Measurements from ENCODE around the gene ACKR2.

Gene ACKR2

GRCh38 chr3:42852441-42852840, 43.2 kb downstream of the ACKR2 start:
- DNase-seq (ENCODE audit: low read depth), result no peak
- H3K4me3 ChIP-seq (ENCODE audit: low read depth, low read length), result no peak overlapping the region

GRCh38 chr3:42853056-42853455, 43.8 kb downstream of the ACKR2 start:
- DNase-seq (ENCODE audit: low read depth), result no peak
- H3K4me3 ChIP-seq (ENCODE audit: low read depth, low read length), result no peak overlapping the region

GRCh38 chr3:42853739-42854302, 44.6 kb downstream of the ACKR2 start:
- no peak for DNase-seq (ENCODE audit: low read depth)
- H3K4me3 ChIP-seq (ENCODE audit: low read depth, low read length), result no peak overlapping the region

- DNase-seq (ENCODE audit: low read depth), result no peak
- no peak overlapping the region for H3K4me3 ChIP-seq (ENCODE audit: low read depth, low read length)
Measured at GRCh38 chr3:42855219-42855546, 45.9 kb downstream of the ACKR2 start.

GRCh38 chr3:42855547-42856380, 46.5 kb downstream of the ACKR2 start:
- no peak overlapping the region for H3K4me3 ChIP-seq (ENCODE audit: low read depth, low read length)
- no peak for DNase-seq (ENCODE audit: low read depth)

- no peak for DNase-seq (ENCODE audit: low read depth)
Measured at GRCh38 chr3:42856544-42856943, 47.3 kb downstream of the ACKR2 start.

DNA sequence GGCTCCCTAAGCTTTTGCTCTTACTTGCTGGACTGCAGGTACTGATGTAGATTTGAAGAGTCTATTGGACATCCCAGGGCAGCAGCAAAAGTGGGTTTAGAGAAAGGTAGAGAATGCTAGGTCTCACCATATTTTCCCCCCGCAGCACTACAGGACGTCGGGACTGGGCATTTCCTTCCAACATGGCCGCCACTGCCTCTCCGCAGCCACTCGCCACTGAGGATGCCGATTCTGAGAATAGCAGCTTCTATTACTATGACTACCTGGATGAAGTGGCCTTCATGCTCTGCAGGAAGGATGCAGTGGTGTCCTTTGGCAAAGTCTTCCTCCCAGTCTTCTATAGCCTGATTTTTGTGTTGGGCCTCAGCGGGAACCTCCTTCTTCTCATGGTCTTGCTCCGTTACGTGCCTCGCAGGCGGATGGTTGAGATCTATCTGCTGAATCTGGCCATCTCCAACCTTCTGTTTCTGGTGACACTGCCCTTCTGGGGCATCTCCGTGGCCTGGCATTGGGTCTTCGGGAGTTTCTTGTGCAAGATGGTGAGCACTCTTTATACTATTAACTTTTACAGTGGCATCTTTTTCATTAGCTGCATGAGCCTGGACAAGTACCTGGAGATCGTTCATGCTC, 55.2 kb downstream of the ACKR2 start:
- no peak for DNase-seq (ENCODE audit: low read depth)
- H3K4me3 ChIP-seq (ENCODE audit: low read depth, low read length), result no peak overlapping the region

More at GRCh38 chr3:42856544-42856943, 47.3 kb downstream of the ACKR2 start:
- no peak overlapping the region for H3K4me3 ChIP-seq (ENCODE audit: low read depth, low read length)

DNA sequence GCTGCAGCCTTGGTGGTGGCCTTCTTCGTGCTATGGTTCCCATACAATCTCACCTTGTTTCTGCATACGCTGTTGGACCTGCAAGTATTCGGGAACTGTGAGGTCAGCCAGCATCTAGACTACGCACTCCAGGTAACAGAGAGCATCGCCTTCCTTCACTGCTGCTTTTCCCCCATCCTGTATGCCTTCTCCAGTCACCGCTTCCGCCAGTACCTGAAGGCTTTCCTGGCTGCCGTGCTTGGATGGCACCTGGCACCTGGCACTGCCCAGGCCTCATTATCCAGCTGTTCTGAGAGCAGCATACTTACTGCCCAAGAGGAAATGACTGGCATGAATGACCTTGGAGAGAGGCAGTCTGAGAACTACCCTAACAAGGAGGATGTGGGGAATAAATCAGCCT, 56.0 kb downstream of the ACKR2 start:
- DNase-seq (ENCODE audit: low read depth), result no peak
- H3K4me3 ChIP-seq (ENCODE audit: low read depth, low read length), result no peak overlapping the region

GRCh38 chr3:42867138-42867537, 57.9 kb downstream of the ACKR2 start:
- DNase-seq (ENCODE audit: low read depth), result no peak

GRCh38 chr3:42868841-42869240, 59.6 kb downstream of the ACKR2 start:
- no peak for DNase-seq (ENCODE audit: low read depth)
- no peak overlapping the region for H3K4me3 ChIP-seq (ENCODE audit: low read depth, low read length)

More at GRCh38 chr3:42867138-42867537, 57.9 kb downstream of the ACKR2 start:
- no peak overlapping the region for H3K4me3 ChIP-seq (ENCODE audit: low read depth, low read length)

GRCh38 chr3:42871592-42872196, 62.4 kb downstream of the ACKR2 start:
- H3K4me3 ChIP-seq (ENCODE audit: low read depth, low read length), result no peak overlapping the region
- DNase-seq (ENCODE audit: low read depth), result no peak

DNA sequence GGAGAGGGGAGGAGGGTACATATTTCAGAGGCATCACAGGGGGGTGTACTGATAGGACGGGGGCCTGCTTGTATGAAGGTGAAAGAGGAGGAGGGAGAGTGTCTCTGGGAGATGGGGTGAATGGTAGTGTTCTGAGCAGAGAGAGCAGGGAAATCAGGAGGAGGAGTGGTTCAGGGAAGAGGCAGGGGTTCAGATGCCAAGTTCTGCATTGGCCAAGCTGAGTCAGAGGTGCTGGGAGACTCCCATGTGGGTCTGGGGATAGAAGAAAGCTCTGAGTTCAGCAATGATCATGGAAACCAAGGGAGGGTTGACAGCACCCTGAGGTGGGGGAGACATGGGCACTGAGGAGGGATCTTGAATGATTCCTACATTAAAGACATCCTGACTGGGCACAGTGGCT, 63.5 kb downstream of the ACKR2 start:
- H3K4me3 ChIP-seq (ENCODE audit: low read depth, low read length), result no peak overlapping the region
- no peak for DNase-seq (ENCODE audit: low read depth)

- no peak for DNase-seq (ENCODE audit: low read depth)
- no peak overlapping the region for H3K4me3 ChIP-seq (ENCODE audit: low read depth, low read length)
Measured at GRCh38 chr3:42873221-42873982, 64.2 kb downstream of the ACKR2 start.

GRCh38 chr3:42874749-42875148, 65.5 kb downstream of the ACKR2 start:
- no peak for DNase-seq (ENCODE audit: low read depth)
- H3K4me3 ChIP-seq (ENCODE audit: low read depth, low read length), result no peak overlapping the region

DNA sequence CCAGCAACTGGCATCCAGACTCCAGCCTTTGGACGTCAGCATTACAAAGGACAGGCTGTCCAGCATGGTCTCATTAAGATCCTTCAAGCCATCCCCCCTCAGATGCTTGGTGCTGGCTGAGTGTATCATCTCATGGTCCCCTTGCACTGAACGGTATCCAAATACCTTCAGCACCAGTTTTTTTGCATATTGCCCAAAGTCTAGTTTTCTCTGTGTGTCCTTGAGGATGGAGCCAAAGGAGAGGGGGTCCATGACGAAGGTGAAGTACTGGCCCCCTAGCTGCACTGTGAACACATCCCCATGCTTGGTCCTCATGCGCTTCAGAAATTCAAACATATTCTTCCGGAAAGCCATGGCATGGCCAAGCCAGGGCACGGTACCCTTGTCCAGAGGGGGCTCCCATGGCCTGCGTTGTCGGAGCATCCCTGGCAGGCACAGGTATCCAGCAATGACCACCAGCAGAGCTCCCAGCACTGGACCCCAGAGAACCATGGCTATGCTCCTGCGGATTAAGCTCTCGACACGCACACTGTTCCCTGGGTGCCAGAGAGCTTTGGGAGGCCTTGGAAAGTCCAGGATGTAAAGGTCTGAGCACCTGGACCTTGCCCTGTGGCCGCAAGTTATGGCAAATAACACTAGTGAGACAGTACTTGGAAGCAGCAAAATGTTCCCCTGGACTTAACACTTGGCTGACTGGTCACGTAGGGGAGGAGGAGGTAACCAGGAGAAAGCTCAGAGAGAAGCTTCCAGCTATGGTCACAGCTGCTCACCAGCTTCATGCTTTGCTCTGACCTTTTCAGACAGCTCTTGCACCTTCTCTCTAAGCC, 66.3 kb downstream of the ACKR2 start, which contains the start of gene CYP8B1:
CYP8B1 (minus strand) TSS at position 555 of the 827 bp plus-strand sequence; CDS start at position 492, 63 bp downstream.
- no peak for DNase-seq (ENCODE audit: low read depth)
- H3K4me3 ChIP-seq (ENCODE audit: low read depth, low read length), result no peak within 1 kb of the TSS

GRCh38 chr3:42876401-42876800, 67.2 kb downstream of the ACKR2 start:
- H3K4me3 ChIP-seq (ENCODE audit: low read depth, low read length), result no peak overlapping the region
- DNase-seq (ENCODE audit: low read depth), result no peak

DNA sequence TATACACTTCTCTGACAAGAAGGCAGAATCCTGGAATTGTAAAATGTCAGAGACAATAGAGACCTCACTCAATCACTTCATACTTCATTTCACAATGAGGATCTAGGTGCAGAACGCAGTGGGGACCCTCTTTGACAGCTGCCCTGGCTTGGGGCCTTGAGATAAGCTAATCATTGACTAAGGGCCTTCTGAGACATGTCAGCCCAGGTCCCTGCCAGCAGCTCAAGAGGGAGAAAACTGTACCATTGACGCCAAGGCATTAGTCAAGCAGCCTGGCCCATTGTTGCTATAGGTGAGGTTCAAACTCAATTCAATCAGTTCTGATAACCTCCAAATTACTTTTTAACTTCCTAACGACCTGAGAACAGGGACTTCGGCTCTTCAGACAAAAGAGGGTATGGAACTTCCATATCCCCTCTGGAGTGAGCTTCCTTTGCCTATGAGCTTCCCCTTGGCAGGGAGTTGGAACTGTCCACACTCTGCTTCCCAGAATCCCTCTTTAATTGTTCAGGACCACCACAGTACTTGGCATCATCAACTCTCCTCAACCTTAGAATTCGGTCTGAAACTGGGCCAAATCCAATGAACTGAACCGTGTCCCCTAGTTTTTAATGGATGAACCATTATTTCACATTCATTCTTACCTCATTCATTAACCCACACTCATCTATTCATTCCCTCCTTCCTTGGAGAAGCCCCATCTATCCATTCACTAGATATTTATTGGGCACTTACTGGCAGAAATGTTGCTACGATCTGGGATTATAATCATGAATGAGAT, 67.9 kb downstream of the ACKR2 start:
- no peak overlapping the region for H3K4me3 ChIP-seq (ENCODE audit: low read depth, low read length)
- DNase-seq (ENCODE audit: low read depth), result no peak

GRCh38 chr3:42877881-42878280, 68.6 kb downstream of the ACKR2 start:
- H3K4me3 ChIP-seq (ENCODE audit: low read depth, low read length), result no peak overlapping the region
- DNase-seq (ENCODE audit: low read depth), result no peak

Measured in skeletal muscle cell (primary cell).